DOHH2 (cell line): Measurements from ENCODE around the gene ACTL10.

ENCODE experiments used
- H3F3A ChIP-seq: fragments of 200-600 bp; sonication (generic), shearing (Covaris generic); 2 replicates; pipeline ENCODE4 v1.6.0; 2016; ENCODE audit warnings: antibody characterized with exemption, mild to moderate bottlenecking; ENCODE audit not compliant: control insufficient read depth, insufficient read depth
- H3K27ac ChIP-seq: fragments of 200-600 bp; sonication (generic); 2 replicates; pipeline ENCODE4 v1.5.1; 2014; ENCODE audit warnings: low read depth, mild to moderate bottlenecking, low read length, moderate library complexity
- H3K27me3 ChIP-seq: fragments of 200-600 bp; sonication (generic); 2 replicates; pipeline ENCODE4 v1.6.1; 2014; ENCODE audit warnings: mild to moderate bottlenecking, low read length, mixed read lengths; ENCODE audit not compliant: control insufficient read depth
- H3K36me3 ChIP-seq: fragments of 200-600 bp; sonication (generic); 2 replicates; pipeline ENCODE4 v1.6.1; 2014; ENCODE audit warnings: mild to moderate bottlenecking, low read length, moderate library complexity, mixed read lengths; ENCODE audit not compliant: control insufficient read depth
- H3K4me1 ChIP-seq: fragments of 200-600 bp; sonication (generic); 2 replicates; pipeline ENCODE4 v1.6.1; 2014; ENCODE audit warnings: mild to moderate bottlenecking, low read length, mixed read lengths; ENCODE audit not compliant: control insufficient read depth
- H3K4me2 ChIP-seq: fragments of 200-600 bp; sonication (generic); 2 replicates; pipeline ENCODE4 v1.6.0; 2014; ENCODE audit warnings: mild to moderate bottlenecking, low read length, moderate library complexity
- H3K4me3 ChIP-seq: fragments of 200-600 bp; sonication (generic); 2 replicates; pipeline ENCODE4 v1.5.1; 2014; ENCODE audit warnings: mild to moderate bottlenecking, low read length, mixed read lengths
- H3K79me2 ChIP-seq: fragments of 200-600 bp; sonication (generic); 2 replicates; pipeline ENCODE4 v1.6.1; 2014; ENCODE audit warnings: mild to moderate bottlenecking, low read length, mixed read lengths; ENCODE audit not compliant: control insufficient read depth
- H3K9me2 ChIP-seq: fragments of 200-600 bp; sonication (generic); replicated peaks from 2 replicates; pipeline ENCODE4 v1.6.1; 2014; ENCODE audit warnings: mild to moderate bottlenecking, low read length, mixed read lengths; ENCODE audit not compliant: control insufficient read depth
- H3K9me3 ChIP-seq: fragments of 200-600 bp; sonication (generic); 2 replicates; pipeline ENCODE4 v1.6.1; 2014; ENCODE audit warnings: antibody characterized with exemption, low read length, mixed read lengths; ENCODE audit not compliant: control insufficient read depth, insufficient read depth
- H4K20me1 ChIP-seq: fragments of 200-600 bp; sonication (generic); 2 replicates; pipeline ENCODE4 v1.6.0; 2014; ENCODE audit warnings: low read depth, mild to moderate bottlenecking, antibody characterized with exemption, low read length, moderate library complexity; ENCODE audit not compliant: control insufficient read depth, insufficient read depth
- CTCF ChIP-seq: fragments of 200-600 bp; sonication (generic); IDR thresholded peaks from one replicate; pipeline ENCODE4 v1.5.1; 2014; ENCODE audit warnings: antibody characterized with exemption, mild to moderate bottlenecking, low read depth, low read length; ENCODE audit not compliant: poor library complexity, severe bottlenecking
- EZH2phosphoT487 ChIP-seq: fragments of 200-600 bp; sonication (generic); IDR thresholded peaks from 2 replicates; pipeline ENCODE4 v1.6.1; 2017; ENCODE audit warnings: borderline replicate concordance, mild to moderate bottlenecking, antibody characterized with exemption, low read length, moderate library complexity, mixed read lengths

The ACTL10 gene

GRCh38 chr20:33667245-33667675, 517 bp downstream of the ACTL10 start:
- Histone ChIP-seq H3K9me3 (no peaks in the 10 kb centered on the region), H3K4me3 (peak overlapping the region; percentile 91), H3K4me1 (peaks cover 56% of the 10 kb centered on the region), H3F3A (peaks cover 11% of the 10 kb centered on the region), H3K79me2 (peaks cover 18% of the 10 kb centered on the region), H4K20me1 (no peaks in the 10 kb centered on the region), H3K4me2 (peak overlapping the region; percentile 97), H3K27ac (peak overlapping the region; percentile 62), H3K27me3 (no peaks in the 10 kb centered on the region), H3K9me2 (no peaks in the 10 kb centered on the region), H3K36me3 (peaks cover 18% of the 10 kb centered on the region)
- TF ChIP-seq EZH2phosphoT487, result no peak
- TF ChIP-seq CTCF, result no peak

GRCh38 chr20:33667676-33668465, 1.1 kb downstream of the ACTL10 start:
- Histone ChIP-seq H3K36me3 (peaks cover 19% of the 10 kb centered on the region), H3K27me3 (no peaks in the 10 kb centered on the region), H3K4me3 (peak overlapping the region; percentile 91), H3K27ac (peak overlapping the region; percentile 62), H3K9me2 (no peaks in the 10 kb centered on the region), H3K79me2 (peaks cover 18% of the 10 kb centered on the region), H3F3A (peaks cover 11% of the 10 kb centered on the region), H3K4me2 (peak overlapping the region; percentile 97), H3K4me1 (peaks cover 53% of the 10 kb centered on the region), H3K9me3 (no peaks in the 10 kb centered on the region), H4K20me1 (no peaks in the 10 kb centered on the region)
- TF ChIP-seq CTCF, result peak; percentile 87
- TF ChIP-seq EZH2phosphoT487, result no peak

- H3K79me2 ChIP-seq, result peaks cover 23% of the 10 kb centered on the region
- H3K9me3 ChIP-seq, result no peaks in the 10 kb centered on the region
- peaks cover 19% of the 10 kb centered on the region for H3K36me3 ChIP-seq
- no peak for TF ChIP-seq CTCF
- TF ChIP-seq EZH2phosphoT487, result no peak
- H3K4me3 ChIP-seq, result peak overlapping the region; percentile 91
- H3K27ac ChIP-seq, result no peak overlapping the region
- no peaks in the 10 kb centered on the region for H3K9me2 ChIP-seq
- peaks cover 55% of the 10 kb centered on the region for H3K4me1 ChIP-seq
- H3F3A ChIP-seq, result peaks cover 11% of the 10 kb centered on the region
- peak overlapping the region; percentile 97 for H3K4me2 ChIP-seq
- H3K27me3 ChIP-seq, result no peaks in the 10 kb centered on the region
- no peaks in the 10 kb centered on the region for H4K20me1 ChIP-seq
Measured at GRCh38 chr20:33668466-33669155, 1.9 kb downstream of the ACTL10 start.
